ENCODE results near the gene BYSL.
A peak's percentile ranks its signal among the peaks of the same experiment; 100 is the strongest.

Gene BYSL

GRCh38 chr6:41914869-41915530 is 6.3 kb upstream of the BYSL start:
- no peak for DNase-seq (ENCODE audit: low spot score)

DNA sequence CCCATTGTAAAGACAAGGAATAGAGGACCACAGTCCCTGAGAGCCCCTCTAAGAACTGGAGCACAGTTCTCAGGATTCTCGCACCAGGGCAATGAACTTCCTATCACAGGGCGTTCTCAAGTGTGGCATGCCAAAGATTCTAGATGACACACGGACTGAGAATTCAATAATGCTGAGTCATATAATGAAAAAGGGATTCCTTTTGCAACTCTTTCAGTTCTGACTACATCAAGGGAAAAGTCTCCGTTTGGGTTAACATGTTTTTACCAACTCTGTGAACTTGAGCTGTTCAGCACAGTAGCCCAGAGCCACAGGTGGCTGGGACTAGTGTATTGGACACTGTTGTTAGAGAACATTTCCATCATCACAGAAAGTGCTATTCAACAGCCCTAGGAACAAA is 3.8 kb upstream of the BYSL start:
- peak; percentile 60 for DNase-seq (ENCODE audit: low spot score)

DNA sequence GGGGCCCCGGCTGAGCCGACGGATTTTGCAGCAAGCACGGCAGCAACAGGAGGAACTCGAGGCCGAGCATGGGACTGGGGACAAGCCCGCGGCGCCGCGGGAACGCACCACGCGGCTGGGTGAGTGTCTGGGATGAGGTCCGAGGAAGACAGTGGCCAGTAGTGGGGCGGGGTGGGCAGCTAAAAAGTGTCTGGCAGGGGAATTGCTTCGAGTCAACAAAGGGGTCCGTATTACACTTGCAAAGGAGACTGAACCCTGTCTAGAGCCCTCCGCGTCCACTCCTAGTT is 356 bp downstream of the BYSL start:
- no peak for DNase-seq (ENCODE audit: low spot score)

DNA sequence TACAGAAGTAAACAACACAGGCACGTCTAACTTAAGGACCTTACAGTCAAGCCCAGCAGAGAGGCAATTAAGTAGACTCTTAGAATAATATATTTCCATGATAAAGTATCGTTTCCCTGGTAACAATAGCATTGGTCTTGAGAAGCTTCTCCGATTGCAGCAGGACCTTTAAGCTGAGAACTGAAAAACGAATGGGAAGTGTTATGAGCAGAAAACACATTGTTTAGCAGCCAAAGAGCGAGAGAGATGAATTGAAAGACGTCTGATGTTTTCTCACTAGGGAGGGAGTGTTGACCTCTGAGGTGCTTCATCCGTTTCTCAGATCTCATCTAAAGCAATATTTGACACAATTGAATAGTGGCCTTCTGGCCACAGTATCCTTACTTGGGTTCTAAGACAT is 855 bp downstream of the BYSL start:
- no peak for DNase-seq (ENCODE audit: low spot score)

DNA sequence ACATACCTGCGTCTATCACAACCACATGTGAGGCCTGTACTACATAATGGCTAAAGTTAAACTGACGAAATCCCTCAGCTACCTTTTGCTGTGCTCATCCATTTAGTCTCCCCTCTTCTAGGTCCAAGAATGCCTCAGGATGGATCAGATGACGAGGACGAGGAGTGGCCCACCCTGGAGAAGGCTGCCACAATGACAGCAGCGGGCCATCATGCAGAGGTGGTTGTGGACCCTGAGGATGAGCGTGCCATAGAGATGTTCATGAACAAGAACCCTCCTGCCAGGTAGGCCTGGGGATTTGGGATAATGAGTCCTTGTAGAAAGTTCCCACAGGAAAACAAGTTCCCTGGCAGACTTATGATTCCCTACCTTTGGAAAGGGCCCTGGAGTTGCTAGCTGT is 6.0 kb downstream of the BYSL start:
- DNase-seq (ENCODE audit: low spot score): no peak

- DNase-seq (ENCODE audit: low spot score): no peak
Measured at GRCh38 chr6:41929924-41930323, 8.6 kb downstream of the BYSL start.

DNA sequence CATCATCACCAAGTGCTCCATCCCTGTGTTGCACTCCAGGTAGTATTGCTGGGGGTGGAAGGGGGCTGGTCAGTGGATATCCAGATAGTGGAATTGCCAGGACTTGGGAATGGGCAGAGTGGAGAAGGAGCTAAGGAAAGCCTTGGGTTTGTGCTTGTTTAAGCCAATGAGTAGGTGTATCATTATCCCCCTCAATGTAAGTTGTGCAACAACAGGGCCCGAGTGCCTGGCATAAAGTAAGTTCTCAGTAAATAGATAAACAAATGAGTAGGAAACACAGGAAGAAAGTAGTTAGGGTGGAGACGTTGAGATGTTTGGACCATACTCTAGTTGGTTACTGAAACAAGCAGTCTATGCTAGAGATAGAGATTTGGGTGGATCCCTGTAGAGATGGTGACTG is 10.5 kb downstream of the BYSL start:
- DNase-seq (ENCODE audit: low spot score): no peak

DNA sequence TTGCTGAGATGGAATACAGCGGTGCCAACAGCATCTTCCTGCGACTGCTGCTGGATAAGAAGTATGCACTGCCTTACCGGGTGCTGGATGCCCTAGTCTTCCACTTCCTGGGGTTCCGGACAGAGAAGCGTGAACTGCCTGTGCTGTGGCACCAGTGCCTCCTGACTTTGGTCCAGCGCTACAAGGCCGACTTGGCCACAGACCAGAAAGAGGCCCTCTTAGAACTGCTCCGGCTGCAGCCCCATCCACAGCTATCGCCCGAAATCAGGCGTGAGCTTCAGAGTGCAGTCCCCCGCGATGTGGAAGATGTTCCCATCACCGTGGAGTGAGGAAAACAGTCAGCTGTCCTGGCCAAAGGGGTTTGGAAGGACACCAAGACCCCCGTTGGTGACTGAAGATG is 11.1 kb downstream of the BYSL start:
- DNase-seq (ENCODE audit: low spot score): no peak

DNA sequence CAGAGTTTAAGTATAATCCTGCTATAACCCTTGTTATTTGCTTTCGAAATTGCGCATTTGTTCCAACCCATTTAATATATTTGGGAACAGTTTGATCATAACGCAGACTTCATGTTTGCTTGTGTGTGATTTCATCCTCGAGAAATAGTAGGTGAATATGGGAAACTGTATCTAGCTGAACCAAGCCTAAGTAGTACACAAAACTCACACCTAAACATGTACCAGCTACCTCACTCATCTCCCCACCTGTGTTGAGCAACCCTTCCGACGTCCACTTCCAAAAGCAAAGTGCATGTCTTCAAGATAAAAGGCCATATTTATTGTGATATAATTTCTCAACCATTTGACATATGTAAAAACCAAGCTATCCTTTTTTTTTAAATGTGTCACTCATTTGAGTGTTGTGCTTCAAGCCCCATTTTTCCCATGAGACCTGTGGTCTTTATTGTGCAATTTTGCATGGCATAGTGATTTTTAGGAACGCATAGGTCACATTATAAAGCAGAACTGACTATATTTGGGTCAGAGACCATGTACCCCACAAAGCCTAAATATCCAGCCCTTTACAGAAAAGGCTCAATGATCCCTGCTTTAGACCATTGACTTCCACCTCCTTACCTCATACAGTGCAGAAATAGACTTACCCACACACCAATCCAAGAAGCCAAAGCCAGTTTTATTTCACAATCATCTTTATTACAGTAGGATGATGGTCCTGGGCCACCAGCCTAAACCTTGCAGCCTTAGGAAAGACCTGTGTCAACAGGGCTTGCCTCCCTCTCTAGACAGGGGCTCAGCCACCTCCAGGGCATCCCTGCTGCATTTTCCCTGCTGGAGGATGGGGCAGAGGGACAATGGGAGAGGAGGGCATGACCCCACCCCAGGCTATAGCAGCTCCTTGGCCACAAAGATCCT is 13.2 kb downstream of the BYSL start:
- DNase-seq (ENCODE audit: low spot score): no peak

- no peak for DNase-seq (ENCODE audit: low spot score)
Measured at GRCh38 chr6:41935193-41935574, 13.9 kb downstream of the BYSL start.

DNA sequence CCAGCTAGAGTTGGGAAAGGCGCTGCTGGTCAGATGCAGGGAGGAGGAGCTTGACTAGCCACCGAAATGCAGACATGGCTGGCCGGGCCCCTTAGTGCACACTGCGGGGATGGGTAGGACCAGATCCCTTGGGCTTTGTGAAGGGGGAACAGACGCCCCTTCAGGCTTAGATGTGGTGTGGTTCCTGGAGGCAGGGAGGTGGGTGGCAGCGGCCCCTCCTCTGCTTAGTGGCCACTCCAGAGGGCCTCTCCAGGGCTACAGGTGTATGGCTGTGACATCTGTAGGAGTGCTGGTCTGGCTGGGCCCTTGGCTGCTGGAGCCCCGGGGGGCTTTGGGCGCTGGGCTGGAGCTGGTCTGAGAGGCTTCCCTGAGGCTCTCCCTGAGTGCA is 14.4 kb downstream of the BYSL start:
- no peak for DNase-seq (ENCODE audit: low spot score)

- DNase-seq (ENCODE audit: low spot score): peak; percentile 91
Measured at GRCh38 chr6:41936073-41936837, 15.0 kb downstream of the BYSL start.

- no peak for DNase-seq (ENCODE audit: low spot score)
Measured at GRCh38 chr6:41937472-41937860, 16.2 kb downstream of the BYSL start.

- no peak for DNase-seq (ENCODE audit: low spot score)
Measured at GRCh38 chr6:41937861-41938574, 16.7 kb downstream of the BYSL start.

DNA sequence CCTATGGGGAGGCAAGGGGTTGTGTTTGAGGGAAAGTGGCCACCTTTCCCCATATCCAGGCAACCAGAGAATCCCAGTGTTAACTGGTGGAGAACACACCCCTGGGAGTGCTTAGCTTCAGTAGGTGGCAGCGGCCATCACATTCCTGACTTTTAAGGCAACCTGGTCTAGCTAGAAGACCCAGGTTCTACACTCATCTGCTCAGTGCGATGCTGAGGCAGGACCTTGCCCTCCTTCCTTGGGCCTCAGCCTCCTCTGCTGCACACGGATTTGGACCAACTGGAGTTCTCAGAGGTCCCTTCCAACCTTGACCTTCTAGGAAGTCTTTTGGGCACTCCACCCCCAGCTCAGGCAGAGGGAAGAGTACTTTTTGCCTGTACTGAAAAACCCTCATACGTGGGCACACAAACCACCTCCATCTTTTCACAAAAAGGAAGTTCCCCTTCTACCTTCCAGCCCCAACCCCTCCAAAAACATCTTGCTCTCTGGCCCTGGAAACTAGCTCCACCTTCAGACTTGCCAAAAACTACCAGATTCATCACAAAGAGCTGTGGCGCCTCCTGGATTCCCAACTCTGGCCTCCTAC is 17.4 kb downstream of the BYSL start:
- no peak for DNase-seq (ENCODE audit: low spot score)

GRCh38 chr6:41939176-41939847 is 18.0 kb downstream of the BYSL start:
- no peak for DNase-seq (ENCODE audit: low spot score)

GRCh38 chr6:41939848-41940758 is 18.8 kb downstream of the BYSL start:
- DNase-seq (ENCODE audit: low spot score): no peak

DNA sequence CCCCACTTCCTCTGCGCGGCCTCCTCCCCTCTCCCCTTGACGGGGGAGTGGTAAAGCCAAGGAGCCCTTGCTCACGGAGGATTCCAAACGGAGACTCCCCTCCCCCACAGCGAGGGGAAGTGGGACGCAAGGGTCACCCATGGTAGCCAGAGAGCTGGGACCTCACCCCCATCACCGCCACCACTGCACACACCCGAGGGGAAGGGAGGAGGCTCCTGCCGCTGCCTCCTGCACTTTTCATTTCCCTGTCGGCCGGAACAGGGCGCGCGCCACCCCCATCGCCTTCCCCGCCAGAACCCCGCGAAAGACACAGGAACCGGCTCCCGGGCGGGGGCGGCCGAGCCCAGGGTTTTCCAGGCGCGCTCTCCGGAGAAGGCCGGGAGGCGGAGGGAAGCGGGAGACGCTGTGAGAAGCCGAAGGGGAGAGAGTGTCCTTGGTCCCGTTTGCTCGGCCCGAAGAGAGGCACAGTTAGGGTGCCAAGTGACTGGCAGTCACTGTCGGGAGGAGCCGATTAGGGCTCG is 19.5 kb downstream of the BYSL start:
- no peak for DNase-seq (ENCODE audit: low spot score)

GRCh38 chr6:41941280-41942066 is 20.2 kb downstream of the BYSL start, which contains the start of gene CCND3:
TSS of gene CCND3 (minus strand) at chr6:41941808. CDS start at chr6:41941649, 159 bp downstream.
- peak; percentile 80 for DNase-seq (ENCODE audit: low spot score)

Data from COLO829 (cell line).